ENCODE measurements around the gene RRP15.

RRP15 gene

GRCh38 chr1:218341325-218341724, 56.2 kb downstream of the RRP15 start:
- no peak for DNase-seq (ENCODE audit: low spot score)

DNA sequence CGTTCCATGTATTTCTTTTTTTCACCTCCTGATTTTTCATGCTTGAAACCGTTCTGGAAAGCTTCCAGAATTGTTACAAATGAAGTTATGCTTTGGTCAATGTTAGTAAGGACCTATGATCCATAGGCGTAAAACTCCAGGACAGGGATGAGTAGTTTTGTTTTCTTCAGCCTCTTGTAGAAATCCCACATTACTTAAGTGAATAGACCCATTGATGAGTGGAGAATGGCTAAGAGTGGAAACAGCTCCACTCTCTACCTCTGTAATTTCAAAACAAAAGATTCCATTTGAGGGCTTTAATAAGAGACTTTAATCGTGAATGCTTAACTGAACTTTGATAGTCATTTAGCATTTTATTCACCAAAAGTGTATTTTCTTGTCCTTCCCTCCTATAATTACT, 57.0 kb downstream of the RRP15 start:
- DNase-seq (ENCODE audit: low spot score) = no peak

DNA sequence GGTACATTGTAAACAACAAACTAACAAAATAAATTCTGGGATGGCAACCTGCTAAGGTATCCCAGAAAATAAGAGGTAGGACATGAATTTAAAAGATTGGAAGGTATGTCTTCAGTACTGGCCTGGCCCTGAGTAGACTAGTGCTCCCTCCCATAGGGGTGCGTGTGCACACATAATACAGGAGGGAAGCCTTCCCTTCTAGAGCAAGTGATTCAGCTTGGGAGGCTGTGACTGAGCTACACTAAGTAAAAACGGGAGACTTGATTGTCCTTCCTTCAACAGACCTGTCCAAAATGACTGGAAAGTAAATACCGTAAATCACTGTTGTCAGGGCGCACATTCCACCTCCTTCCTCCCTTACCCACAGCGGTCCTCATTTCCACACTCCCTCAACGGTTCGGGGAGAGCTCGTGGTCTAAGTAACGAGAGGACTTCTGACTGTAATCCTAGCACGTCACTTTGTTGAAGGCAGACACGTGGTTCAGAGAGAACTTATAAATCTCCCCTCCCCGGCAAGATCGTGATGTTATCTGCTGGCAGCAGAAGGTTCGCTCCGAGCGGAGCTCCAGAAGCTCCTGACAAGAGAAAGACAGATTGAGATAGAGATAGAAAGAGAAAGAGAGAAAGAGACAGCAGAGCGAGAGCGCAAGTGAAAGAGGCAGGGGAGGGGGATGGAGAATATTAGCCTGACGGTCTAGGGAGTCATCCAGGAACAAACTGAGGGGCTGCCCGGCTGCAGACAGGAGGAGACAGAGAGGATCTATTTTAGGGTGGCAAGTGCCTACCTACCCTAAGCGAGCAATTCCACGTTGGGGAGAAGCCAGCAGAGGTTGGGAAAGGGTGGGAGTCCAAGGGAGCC, 60.0 kb downstream of the RRP15 start, which contains the start of gene TGFB2:
TSS of gene TGFB2 (plus strand) at position 523 of the 859 bp plus-strand sequence. CDS start 1,366 bp downstream, outside the sequence.
- DNase-seq (ENCODE audit: low spot score) = peak; percentile 87

GRCh38 chr1:218345673-218346390, 60.7 kb downstream of the RRP15 start:
- peak; percentile 82 for DNase-seq (ENCODE audit: low spot score)

GRCh38 chr1:218346391-218347204, 61.5 kb downstream of the RRP15 start:
- no peak for DNase-seq (ENCODE audit: low spot score)

DNA sequence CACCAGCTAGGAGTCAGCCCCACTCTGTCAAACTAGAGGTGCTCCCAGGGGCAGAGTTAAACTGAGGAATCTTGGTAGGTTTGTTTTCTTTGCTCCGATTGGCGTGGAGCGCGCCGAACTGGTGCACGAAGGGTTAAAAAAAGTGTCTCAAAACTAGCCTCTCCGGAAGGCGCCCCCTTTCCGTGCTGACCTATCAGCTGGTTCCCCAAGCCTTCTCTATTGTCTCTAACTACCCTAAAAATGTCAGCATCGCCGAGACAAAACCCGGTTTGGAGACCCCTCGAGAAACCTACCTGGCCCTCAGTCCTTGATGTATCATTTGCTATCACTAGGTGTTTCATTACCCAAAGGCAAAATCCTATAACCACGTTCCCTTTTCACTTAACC, 62.2 kb downstream of the RRP15 start:
- peak; percentile 81 for DNase-seq (ENCODE audit: low spot score)

DNA sequence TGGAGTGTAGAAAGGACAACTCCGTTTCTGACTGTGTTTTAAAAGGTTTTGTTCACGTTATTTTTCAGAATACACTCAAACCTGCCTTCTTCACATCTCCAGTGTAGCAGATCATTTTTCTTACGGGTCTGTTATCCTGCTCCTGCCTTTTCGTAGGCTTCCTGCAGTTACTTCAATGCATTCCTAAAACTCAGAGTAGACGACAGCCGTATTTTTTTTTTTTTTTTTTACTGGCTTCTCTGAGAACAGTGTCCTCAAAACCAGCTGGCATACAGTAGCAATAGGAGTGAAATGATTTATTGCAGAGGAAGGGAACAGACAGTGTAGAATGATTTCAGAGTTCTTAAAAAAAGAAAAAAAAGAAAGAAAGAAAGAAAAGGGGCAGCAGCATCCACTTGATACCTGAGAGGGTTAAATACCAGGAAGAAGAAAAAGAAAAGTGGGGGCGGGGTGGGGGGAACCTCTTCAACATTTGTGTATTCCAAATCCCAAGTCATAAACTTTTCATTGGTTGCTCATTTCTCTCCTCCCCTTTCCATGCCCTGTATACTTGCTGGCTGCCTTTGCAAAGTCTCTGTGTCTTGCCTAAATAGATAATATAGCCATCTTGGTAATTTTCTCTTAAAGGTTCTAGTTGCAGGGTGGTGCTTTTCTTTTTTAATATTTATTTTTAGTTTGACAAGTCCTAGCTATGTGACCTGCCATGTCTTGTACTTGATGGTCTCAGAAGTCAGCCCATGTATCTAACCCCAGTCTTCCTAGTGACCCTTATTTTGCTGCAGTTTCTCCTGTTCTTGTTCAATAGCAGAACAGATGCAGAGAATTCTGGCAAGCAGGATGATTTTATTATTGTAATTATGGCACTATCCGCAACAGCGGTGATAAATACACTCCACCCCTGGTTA, 62.9 kb downstream of the RRP15 start:
- DNase-seq (ENCODE audit: low spot score) = peak; percentile 83

GRCh38 chr1:218348628-218349071, 63.6 kb downstream of the RRP15 start:
- no peak for DNase-seq (ENCODE audit: low spot score)

DNA sequence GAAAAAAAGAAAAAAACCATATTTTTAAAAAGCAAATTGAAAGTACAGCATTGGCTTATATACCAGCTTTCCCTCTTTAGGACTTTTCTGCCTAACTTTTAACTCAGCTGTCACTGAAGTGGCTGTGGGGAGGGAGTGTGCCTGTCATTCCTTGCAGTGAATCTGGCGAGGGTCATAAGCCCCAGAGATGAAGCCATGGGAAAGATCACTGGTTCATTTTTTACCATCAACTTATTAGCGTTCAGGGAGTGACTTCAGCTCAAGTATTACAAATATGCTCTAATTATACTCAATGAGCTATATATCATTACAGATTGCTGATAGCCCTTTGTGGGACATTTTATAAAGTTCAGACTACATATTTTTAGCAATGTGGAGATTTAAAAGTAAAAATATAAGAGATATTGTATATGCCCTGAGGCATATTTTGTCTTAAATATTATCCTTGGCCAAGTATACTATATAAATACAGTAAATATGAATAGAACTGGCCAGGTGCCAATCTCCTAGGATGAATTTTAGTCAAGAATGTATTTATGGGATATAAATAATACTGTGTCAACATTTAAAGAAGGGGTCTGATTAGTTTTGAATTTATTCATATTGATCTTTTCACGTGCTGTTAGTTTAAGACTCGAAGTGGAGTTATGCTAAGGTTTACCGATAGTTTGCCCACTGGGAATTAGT, 64.4 kb downstream of the RRP15 start:
- DNase-seq (ENCODE audit: low spot score) = no peak

DNA sequence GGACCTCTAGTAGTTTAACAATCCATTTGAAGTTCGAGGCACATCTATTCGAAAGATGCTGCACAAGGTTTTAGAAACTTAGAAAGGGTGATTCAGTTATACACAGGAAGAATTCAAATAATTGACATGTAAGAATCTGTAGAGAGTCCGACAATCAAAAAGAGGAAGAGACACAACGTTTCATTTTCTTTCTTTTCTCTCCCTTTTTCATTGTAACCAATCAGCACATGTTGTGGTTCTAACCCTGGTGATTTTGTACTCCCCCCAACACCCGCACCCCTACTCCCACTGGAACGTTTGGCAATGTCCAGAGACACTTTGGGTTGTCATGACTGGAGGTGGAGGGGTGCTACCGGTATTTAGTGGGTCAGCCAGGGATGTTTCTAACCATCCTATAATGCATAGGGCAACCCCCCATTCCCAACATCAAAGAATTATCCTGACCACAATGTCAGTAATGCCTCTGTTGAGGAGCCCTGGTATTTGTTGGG, 65.0 kb downstream of the RRP15 start:
- DNase-seq (ENCODE audit: low spot score) = no peak

- DNase-seq (ENCODE audit: low spot score) = no peak
Measured at GRCh38 chr1:218350801-218351266, 65.7 kb downstream of the RRP15 start.

- no peak for DNase-seq (ENCODE audit: low spot score)
Measured at GRCh38 chr1:218351391-218352074, 66.4 kb downstream of the RRP15 start.

DNA sequence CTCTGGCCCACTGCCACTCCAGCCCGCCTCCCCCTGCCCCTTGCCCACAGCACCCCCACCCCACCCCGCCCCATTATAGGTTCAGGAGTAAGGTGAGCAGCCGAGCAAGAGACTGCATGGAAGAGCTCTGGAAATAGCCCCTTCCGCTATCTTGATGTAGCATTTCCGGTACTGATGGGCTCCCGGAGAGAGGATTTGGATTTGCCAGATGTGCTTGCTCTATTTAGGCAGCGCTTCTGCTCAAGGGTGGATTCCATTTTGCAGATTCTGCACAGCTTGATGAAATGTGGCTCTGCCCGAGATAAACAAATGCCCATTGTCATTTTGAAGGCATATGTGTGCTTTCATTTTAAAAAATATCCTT, 67.0 kb downstream of the RRP15 start:
- no peak for DNase-seq (ENCODE audit: low spot score)

GRCh38 chr1:218353656-218354055, 68.6 kb downstream of the RRP15 start:
- DNase-seq (ENCODE audit: low spot score) = no peak

GRCh38 chr1:218355278-218355677, 70.2 kb downstream of the RRP15 start:
- no peak for DNase-seq (ENCODE audit: low spot score)

- DNase-seq (ENCODE audit: low spot score) = no peak
Measured at GRCh38 chr1:218357211-218357892, 72.3 kb downstream of the RRP15 start.

DNA sequence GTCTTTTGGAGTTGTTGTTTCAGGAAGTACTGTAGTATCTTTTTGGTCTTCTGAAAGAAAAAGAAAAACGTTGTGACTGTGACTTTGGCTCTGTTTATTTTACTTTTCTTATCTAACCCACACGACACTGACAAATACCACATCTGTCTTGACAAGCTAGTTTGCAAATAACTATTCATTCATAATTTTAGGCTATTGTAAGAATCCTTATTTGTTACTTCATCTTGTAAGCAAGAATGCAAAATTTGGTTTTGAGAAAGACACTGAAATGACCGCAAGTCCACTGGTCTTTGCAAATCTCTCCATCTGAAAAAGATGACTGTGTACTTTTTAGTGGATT, 72.8 kb downstream of the RRP15 start:
- DNase-seq (ENCODE audit: low spot score) = no peak

GRCh38 chr1:218361298-218362065, 76.4 kb downstream of the RRP15 start:
- DNase-seq (ENCODE audit: low spot score) = no peak
